Activated T-cell treated with anti-CD3 and anti-CD28 coated beads, Interleukin-2, amount 50 U/mL, for 4 hours (primary cell): Measurements from ENCODE around the gene KRT222. TPM values are rescaled to one million over a fixed set of nuclear protein-coding genes. Genes with fewer than 3 reads are reported as not detected.

Experiments
- ATAC-seq, 2 donors: fragments of 200-7000 bp; cut with Tn5 transposase; one replicate each; pipeline ENCODE4 v1.10.0; 2021
- DNase-seq: peaks from one replicate; pipeline ENCODE4 v3.0.0-alpha.2; 2020
- H3K27me3 Mint-ChIP-seq: one replicate; pipeline ENCODE4 v1.8.0; 2021; ENCODE audit warnings: low read depth, mixed read lengths
- H3K36me3 Mint-ChIP-seq: one replicate; pipeline ENCODE4 v1.8.0; 2022; ENCODE audit warnings: mixed read lengths; ENCODE audit not compliant: insufficient read depth
- H3K4me1 Mint-ChIP-seq: one replicate; pipeline ENCODE4 v1.8.0; 2021; ENCODE audit warnings: low read depth, mixed read lengths
- H3K4me3 Mint-ChIP-seq: one replicate; pipeline ENCODE4 v1.8.0; 2021; ENCODE audit warnings: mild to moderate bottlenecking, moderate library complexity, mixed read lengths
- H3K9me3 Mint-ChIP-seq: one replicate; pipeline ENCODE4 v1.8.0; 2021; ENCODE audit warnings: mixed read lengths
- total RNA-seq, 3 donors: library from RNA; stranded (reverse); gene quantifications; one replicate each; pipeline ENCODE4 v1.2.1, GENCODE V29; 2021

The KRT222 gene
- total RNA-seq, 3 donors from 2014 or later = not detected

GRCh38 chr17:40615068-40615840 lies 49.7 kb downstream of the KRT222 start:
- Mint-ChIP-seq H3K4me1 (peaks cover 71% of the 10 kb centered on the region), H3K4me3 (peak overlapping the region; percentile 53), H3K9me3 (no peaks in the 10 kb centered on the region), H3K27me3 (no peaks in the 10 kb centered on the region), H3K36me3 (no peaks in the 10 kb centered on the region)
- DNase-seq (peak; percentile 43), ATAC-seq (peak; percentile 36)

GRCh38 chr17:40614431-40615067 lies 50.4 kb downstream of the KRT222 start:
- no peaks in the 10 kb centered on the region for H3K9me3 Mint-ChIP-seq
- peaks cover 70% of the 10 kb centered on the region for H3K4me1 Mint-ChIP-seq
- H3K4me3 Mint-ChIP-seq = peak overlapping the region; percentile 53
- no peak for DNase-seq
- no peaks in the 10 kb centered on the region for H3K36me3 Mint-ChIP-seq
- ATAC-seq = no peak
- no peaks in the 10 kb centered on the region for H3K27me3 Mint-ChIP-seq

DNA sequence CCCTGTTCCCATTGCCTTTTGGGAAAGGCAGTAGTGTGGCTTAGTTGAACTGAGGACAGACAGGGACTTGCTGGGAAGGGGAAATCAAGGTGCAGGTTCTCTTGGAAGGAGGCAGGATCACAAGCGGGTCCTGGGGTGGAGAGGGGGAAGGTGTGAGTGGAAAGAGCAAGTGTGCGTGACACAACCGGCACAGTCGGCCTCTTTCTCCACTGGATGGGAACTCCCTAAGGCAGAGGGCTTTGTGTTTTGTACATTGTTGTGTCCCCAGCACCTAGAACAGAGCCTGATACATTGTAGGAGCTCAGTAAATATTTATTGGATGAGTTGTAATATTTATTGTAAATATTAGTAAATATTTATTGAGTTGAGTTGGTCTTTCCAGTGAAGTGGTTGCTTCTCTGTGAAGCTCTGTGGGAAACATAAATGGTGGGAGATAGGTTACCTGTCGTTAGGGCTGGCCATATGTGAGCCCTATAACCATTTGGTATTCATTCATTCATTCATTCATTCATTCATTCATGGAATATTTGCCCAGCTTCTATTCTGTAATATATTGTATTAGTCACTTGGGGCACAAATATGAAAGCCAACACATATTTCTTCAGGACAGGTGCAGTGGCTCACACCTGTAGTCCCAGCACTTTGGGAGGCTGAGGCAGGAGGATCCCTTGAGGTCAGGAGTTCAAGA lies 51.4 kb downstream of the KRT222 start:
- DNase-seq (no peak), ATAC-seq (no peak)
- Mint-ChIP-seq H3K4me1 (peaks cover 80% of the 10 kb centered on the region), H3K4me3 (peak overlapping the region; percentile 54), H3K36me3 (no peaks in the 10 kb centered on the region), H3K9me3 (no peaks in the 10 kb centered on the region), H3K27me3 (no peaks in the 10 kb centered on the region)

DNA sequence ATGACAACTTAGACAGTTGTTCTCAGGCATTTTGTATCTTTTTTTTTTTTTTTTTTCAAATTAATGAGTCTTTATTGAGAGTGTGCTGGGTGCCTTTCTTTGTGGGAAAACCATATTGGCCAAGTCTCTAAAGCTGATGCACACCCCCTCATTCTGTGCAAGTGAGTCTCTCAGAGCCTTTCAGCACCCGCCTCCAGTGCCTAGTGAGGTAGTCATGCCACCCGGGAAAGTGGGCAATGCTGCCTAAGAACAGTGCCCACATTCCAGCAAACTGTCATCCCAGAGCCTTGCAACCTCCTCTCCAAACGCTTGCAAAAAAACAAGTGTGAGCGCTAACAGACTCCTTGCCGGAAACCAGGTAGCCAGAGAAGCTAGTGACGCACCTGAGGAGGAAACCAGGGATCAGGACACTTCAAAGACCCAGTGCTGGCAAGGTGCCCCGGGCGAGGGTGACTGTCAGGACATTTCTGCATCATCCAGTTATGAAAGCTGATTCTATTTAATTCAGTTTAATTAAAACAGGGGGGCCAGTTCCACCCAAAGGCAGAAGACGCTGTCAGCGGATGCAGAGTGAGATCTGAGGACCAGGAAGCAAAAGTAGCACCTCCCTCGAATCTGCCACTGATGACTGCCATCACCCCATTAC lies 52.3 kb downstream of the KRT222 start:
- ATAC-seq = peak; percentile 32 to 56

DNA sequence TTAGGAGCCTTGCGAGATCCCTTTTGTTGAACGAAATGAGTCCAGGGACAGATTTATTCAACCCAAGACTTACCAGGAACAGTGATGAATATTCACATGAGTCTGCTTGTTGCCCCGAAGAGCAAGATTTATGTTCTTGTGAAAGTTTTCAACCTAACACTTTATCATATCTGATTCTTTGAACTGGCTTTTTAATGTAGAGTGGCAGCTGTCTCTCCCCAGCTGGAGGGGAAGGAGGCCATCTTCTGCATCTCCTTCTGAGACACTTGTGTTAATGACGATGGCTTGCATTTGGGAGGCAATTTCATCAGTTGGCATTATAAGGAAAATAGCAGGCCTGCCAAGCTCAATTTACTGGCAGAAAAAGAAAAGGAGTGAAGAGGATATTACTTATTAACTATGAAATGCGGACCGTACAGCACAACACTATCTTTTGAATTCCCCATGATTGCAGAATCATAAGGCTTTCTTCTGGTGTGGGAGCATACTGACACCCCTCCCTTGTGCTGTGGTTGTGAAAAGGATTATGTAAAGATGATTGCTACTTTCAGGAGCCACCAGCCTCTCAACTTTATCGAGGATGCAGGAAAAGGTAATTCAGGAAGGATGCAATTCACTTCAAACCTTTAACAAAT lies 53.0 kb downstream of the KRT222 start:
- no peaks in the 10 kb centered on the region for H3K9me3 Mint-ChIP-seq

More for the DNA sequence above, 52.3 kb downstream of the KRT222 start:
- DNase-seq = peak; percentile 69
- Mint-ChIP-seq H3K4me1 (peaks cover 88% of the 10 kb centered on the region), H3K4me3 (peak overlapping the region; percentile 54), H3K9me3 (no peaks in the 10 kb centered on the region), H3K36me3 (no peaks in the 10 kb centered on the region), H3K27me3 (no peaks in the 10 kb centered on the region)

DNA sequence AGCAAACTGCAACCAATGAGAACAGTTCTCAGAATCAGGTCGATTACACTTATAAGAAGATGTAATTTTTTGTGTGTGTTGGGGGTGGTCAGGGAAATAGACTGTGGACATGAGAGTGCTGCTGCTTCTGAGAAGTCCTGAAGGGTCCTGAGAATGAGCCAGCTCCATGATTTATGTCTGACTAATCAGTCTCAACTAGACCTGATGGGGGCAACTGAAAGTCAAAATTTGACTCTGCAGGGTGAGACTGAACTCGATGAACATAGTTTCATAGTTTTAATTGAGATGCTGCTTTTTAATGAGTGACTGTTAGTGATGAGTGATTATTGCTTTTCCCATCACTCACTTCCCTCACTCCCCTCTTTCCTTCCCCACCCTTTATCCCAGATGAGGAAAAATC lies 54.6 kb downstream of the KRT222 start:
- Mint-ChIP-seq H3K36me3 (no peaks in the 10 kb centered on the region), H3K27me3 (no peaks in the 10 kb centered on the region), H3K9me3 (no peaks in the 10 kb centered on the region), H3K4me3 (peak overlapping the region; percentile 25), H3K4me1 (peaks cover 93% of the 10 kb centered on the region)
- DNase-seq (no peak), ATAC-seq (peak; percentile 25 to 33)

More for the DNA sequence above, 53.0 kb downstream of the KRT222 start:
- no peaks in the 10 kb centered on the region for H3K27me3 Mint-ChIP-seq
- DNase-seq (no peak), ATAC-seq (no peak)
- H3K4me1 Mint-ChIP-seq = peaks cover 94% of the 10 kb centered on the region
- no peaks in the 10 kb centered on the region for H3K36me3 Mint-ChIP-seq
- H3K4me3 Mint-ChIP-seq = no peak overlapping the region

- Mint-ChIP-seq H3K4me3 (peak overlapping the region; percentile 41), H3K9me3 (no peaks in the 10 kb centered on the region), H3K27me3 (no peaks in the 10 kb centered on the region), H3K4me1 (peaks cover 93% of the 10 kb centered on the region), H3K36me3 (no peaks in the 10 kb centered on the region)
- ATAC-seq = peak; percentile 38 to 57
- DNase-seq = no peak
Observed at GRCh38 chr17:40608061-40608581, 56.9 kb downstream of the KRT222 start.

DNA sequence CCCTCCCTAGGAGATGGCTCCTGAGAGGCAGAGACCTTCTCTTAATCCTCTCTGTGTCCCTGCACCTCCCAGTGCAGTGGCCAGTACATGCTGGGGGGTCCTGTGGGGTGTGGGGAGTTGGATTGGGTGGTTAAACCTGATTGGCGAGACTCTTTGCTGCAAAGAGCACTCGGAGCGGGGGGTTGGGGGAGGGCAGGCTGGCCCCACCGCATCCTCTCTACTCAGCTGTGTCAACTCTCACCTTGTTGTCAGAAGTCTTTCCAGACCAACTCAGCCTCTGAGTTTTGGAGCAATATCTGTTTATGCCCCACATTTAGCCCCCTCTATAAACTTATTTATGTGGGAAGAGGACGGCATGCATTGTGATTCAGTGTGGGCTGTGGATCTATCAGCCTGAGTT lies 57.3 kb downstream of the KRT222 start:
- H3K4me3 Mint-ChIP-seq = peak overlapping the region; percentile 41
- no peak for DNase-seq
- peak; percentile 9 for ATAC-seq
- no peaks in the 10 kb centered on the region for H3K27me3 Mint-ChIP-seq
- peaks cover 93% of the 10 kb centered on the region for H3K4me1 Mint-ChIP-seq
- no peaks in the 10 kb centered on the region for H3K36me3 Mint-ChIP-seq
- H3K9me3 Mint-ChIP-seq = no peaks in the 10 kb centered on the region

GRCh38 chr17:40606548-40607353 lies 58.2 kb downstream of the KRT222 start:
- H3K4me1 Mint-ChIP-seq = peaks cover 95% of the 10 kb centered on the region
- H3K36me3 Mint-ChIP-seq = no peaks in the 10 kb centered on the region
- no peaks in the 10 kb centered on the region for H3K9me3 Mint-ChIP-seq
- no peaks in the 10 kb centered on the region for H3K27me3 Mint-ChIP-seq
- no peak for ATAC-seq
- no peak overlapping the region for H3K4me3 Mint-ChIP-seq
- no peak for DNase-seq

DNA sequence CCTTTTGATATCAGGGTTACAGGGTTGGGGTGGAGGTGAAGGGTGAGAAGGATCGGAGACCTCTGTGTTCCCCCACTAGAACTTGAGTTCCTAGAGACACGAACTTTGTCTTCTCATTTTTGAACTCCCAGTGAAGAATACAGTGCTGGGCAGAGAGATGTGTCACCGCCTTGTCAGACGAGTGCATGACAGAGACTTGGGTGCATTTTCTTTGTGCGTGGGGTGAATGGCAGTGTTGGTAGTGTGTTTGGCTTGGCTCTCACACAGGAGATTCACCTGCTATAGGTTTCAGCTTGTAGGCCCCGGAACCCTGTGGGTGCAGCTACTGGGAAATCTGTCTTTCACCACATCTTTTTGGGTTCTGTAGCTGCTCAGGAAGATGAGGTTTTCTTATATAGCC lies 59.7 kb downstream of the KRT222 start:
- no peaks in the 10 kb centered on the region for H3K9me3 Mint-ChIP-seq
- DNase-seq (peak; percentile 71), ATAC-seq (peak; percentile 69 to 71)
- H3K4me1 Mint-ChIP-seq = peaks cover 97% of the 10 kb centered on the region
- H3K36me3 Mint-ChIP-seq = no peaks in the 10 kb centered on the region
- H3K4me3 Mint-ChIP-seq = peak overlapping the region; percentile 56
- H3K27me3 Mint-ChIP-seq = no peaks in the 10 kb centered on the region
